Epithelial cell of prostate (primary cell): Measurements from ENCODE around the gene KTN1.

Source experiments
- DNase-seq: peaks from one replicate; pipeline ENCODE4 v3.0.0-alpha.2; 2011; ENCODE audit warnings: low read depth, low spot score
- H3K27ac ChIP-seq: fragments of 450-650 bp; 2 replicates; pipeline ENCODE4 v1.5.1; 2017; ENCODE audit warnings: mild to moderate bottlenecking

KTN1 gene

GRCh38 chr14:55665067-55665675 lies 85.2 kb downstream of the KTN1 start:
- DNase-seq, result no peak

GRCh38 chr14:55667801-55668200 lies 87.8 kb downstream of the KTN1 start:
- H3K27ac ChIP-seq, result no peak overlapping the region
- no peak for DNase-seq

More at GRCh38 chr14:55665067-55665675, 85.2 kb downstream of the KTN1 start:
- no peak overlapping the region for H3K27ac ChIP-seq

DNA sequence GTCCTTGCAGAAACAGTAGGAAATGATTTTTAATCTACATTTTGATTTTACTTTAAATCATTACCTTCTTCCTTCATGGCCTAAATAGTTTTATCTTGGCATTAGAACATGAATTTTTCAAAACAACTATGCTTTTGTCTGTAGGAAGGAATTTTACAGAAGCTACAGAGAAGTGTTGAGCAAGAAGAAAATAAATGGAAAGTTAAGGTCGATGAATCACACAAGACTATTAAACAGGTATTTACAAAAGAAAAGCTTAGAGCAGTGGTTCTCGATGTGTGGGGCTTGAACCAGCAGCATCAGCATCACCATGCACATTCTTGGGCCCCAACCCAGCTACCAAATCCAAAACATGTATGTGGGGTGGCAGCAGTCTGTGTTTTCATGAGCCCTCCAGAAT lies 91.6 kb downstream of the KTN1 start:
- H3K27ac ChIP-seq, result no peak overlapping the region
- DNase-seq, result no peak

DNA sequence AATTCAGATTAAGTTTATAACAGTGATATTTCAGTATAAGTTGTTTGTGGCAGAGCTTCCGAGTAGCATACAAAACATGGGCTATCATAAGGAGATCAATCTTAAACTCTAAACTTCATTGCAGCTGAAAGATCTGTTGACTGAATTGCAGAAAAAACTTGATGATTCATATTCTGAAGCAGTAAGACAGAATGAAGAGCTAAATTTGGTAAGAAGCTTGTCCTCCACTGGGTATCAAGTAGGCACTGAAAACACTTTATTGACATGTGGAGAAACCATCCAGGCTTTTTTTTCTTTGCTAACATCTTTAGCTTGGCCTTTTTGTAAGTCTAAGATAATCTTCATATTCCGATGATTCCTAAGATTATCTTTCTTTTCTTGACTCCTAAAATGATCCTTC lies 93.0 kb downstream of the KTN1 start:
- DNase-seq, result no peak

GRCh38 chr14:55681096-55681495 lies 101.1 kb downstream of the KTN1 start:
- no peak for DNase-seq
- H3K27ac ChIP-seq, result no peak overlapping the region

More for the DNA sequence above, 93.0 kb downstream of the KTN1 start:
- H3K27ac ChIP-seq, result no peak overlapping the region

- no peak overlapping the region for H3K27ac ChIP-seq
- no peak for DNase-seq
These were observed 105.1 kb downstream of the KTN1 start for GRCh38 chr14:55684956-55685584.

DNA sequence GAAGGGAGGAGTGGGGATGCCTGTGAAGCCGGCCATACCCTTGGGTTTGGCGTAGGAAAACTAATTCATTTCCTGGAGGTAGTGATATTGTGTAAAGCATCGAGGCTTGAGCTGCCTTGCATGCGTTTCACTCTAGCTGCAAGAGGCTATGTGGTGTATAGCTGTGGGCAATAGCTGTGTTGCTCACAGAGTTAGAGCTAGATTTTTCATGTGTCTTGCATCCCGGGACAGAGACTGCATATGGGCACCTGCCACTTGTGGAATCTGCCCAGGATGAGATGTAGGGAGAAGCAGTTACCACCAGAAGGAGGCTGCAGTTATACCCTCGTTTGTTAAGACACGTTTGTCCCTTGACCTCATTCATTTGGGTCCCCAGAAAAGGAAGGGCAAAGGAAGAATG lies 106.7 kb downstream of the KTN1 start:
- no peak for DNase-seq
- H3K27ac ChIP-seq, result no peak overlapping the region

DNA sequence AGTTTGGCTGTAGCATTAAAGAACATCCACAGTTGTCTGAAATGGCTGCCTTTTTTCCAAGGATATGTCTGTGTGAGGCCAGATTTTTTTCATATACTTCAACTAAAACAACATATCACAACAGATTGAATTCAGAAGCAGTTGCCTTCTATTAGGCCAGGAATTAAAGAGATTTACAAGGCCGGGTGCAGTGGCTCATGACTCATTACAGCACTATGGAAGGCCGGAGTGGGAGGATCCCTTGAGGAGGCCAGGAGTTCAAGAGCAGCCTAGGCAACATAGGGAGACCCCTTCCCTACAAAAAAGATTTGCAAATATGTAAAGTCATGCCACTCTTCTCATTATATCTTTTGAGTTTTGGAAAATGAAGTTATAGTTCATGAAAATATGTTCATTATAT lies 108.6 kb downstream of the KTN1 start:
- H3K27ac ChIP-seq, result no peak overlapping the region
- no peak for DNase-seq

GRCh38 chr14:55689981-55690871 lies 110.2 kb downstream of the KTN1 start:
- H3K27ac ChIP-seq, result peak overlapping the region; percentile 70

DNA sequence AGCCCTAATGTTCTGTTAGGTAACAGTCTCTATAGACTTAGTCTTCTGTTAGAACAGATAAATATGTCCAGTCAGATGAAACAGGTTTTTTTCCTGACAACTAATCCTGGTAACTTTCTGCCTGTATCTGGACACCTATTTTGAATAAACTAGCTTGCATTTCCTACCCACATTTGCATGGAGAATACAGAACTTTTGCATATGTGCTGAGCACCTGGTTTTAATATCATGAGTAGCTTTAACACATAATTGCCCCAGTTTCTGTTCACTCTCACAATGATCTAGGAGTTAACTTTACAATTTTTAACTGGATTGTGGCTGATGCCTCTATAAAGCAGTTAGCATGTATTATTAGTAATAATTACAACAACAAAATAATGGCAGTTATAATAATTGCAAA lies 111.7 kb downstream of the KTN1 start:
- DNase-seq, result no peak
- no peak overlapping the region for H3K27ac ChIP-seq

More at GRCh38 chr14:55689981-55690871, 110.2 kb downstream of the KTN1 start:
- no peak for DNase-seq

DNA sequence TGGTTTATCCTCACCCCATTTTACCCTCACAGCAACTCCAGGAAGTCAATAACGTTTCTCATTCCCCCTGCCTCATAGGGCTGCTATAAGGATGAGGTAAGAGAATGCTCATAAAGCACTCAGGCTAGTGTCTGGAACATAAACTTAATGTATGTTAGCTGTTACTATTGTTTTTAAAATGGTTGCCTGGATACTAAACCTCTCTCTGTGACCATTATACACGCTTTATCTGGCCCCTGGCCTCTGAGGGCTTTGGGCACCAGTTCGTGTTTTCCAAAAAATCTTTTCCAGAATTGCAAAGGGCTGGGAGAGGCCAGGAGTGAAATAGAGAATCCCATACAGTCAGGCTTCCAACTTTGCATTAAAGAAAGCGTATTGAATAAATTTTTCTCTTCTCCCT lies 113.9 kb downstream of the KTN1 start:
- DNase-seq, result no peak
- no peak overlapping the region for H3K27ac ChIP-seq

DNA sequence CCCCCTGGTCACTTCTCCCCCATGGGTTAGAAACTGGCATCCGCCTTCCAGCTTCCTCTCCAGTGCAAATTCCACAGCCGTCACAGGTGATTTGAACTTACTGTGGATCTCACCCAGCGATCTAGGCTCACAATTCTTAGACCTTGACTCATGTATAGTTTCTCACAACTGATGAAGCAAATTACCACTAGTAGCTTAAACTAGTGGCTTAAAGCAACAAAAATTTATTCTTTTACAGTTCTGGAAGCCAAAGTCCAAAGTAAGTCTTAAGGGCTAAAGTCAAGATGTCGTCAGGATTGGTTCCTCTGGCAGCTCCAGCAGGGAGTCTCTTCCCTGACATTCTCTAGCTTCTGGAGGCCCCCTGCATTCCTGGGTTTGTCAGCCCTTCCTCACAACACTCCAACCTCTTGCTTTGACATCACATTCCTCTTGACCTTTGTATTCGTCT lies 117.4 kb downstream of the KTN1 start:
- H3K27ac ChIP-seq, result peak overlapping the region; percentile 38
- no peak for DNase-seq

DNA sequence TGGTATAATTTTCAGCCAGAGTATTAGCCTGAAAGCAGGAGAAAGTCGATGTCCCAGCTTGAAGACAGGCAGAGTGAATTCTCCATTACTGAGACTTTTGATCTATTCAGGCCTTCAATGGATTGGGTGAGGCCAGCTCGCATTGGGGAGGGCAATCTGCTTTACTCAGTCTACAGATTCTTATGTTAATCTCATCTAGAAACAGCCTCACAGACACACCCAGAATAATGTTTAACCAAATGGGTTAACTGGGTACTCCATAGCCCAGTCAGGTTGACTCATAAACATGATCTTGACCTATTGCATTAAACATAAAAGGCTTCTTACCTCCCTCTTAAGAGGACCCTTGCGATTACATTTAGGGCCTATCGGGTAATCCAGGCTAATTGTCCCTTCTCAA lies 118.0 kb downstream of the KTN1 start:
- H3K27ac ChIP-seq, result peak overlapping the region; percentile 38
- no peak for DNase-seq

DNA sequence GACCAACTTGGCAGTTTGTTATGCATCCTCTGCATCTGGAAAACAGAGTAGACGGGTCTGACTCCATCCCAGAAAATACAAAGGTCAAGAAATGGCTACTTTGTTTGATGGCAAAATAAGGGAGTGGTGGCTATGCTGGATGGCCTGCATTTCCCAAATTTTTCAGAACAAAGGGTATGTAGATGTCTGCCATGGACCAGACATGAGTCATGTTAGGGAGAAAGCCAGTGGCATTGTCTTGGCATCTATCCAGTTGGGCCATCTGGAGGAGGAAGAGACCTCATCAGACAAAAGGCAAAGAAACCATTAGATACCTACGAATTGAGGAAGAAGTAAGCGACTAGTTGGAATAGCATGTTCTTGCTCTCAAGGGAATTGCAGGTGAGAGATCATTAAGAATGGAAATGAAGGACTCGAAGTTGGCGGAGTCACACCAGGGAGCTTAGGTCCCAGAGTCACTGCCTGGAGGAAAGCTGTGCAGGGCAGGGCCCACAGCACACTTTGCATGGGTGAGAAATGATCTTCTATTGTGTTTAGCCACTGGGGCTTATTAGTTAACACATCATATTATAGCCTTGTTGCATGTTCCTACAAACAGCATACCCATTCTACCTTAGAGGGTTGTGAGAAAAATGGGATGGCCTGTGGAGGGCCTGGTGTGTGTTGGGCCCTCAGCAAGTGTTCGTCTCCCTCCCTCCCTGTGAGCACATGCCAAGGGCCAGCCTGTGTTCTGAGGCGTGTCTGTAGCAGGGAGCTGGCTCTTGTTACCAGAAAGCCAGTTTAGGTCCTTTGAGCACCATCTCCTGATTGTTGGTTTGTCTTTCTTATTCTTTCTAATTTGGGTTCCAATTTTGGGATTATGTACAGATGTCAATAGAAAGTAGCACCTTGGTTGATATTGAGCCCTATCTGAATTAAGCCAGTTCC lies 119.4 kb downstream of the KTN1 start:
- DNase-seq, result no peak
- peak overlapping the region; percentile 38 for H3K27ac ChIP-seq

DNA sequence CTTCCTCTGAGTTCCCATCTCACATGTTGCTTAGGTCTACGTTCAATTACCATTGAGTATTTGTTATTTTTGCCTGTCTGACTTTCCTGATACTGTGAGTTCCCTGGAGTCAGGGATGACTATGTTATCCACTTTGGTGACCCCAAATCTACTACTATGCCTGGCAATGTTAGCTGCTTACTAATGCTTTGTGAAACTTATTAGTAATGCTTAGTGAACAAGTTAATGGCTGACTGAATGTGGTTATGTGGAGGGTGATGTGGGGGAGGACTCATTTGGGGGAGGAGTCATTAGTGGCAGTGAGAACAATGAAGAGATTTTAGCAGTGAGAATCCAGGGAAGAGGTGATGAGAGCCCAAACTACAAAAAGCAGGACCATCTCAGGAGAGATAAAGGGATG lies 121.6 kb downstream of the KTN1 start:
- H3K27ac ChIP-seq, result peak overlapping the region; percentile 19
- peak; percentile 60 for DNase-seq

DNA sequence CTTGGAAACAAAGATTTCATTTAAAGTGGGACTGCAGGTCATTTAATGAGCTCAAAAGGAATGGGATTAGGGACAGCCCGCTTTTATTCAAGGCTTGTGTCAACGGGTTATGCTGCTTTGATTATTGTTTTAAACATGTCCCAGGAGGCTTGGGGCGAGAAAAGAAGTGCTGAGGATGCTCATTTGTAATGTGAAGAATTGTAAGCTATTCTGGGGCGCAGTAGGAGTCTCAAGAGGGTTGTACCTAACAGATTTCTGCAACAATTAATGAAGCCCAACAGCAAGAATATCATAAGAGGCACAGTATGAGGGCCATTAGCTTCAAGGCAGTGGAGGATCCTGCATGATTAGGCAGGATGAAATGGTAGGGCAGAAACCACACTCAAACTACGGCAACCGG lies 122.5 kb downstream of the KTN1 start:
- no peak overlapping the region for H3K27ac ChIP-seq
- no peak for DNase-seq

GRCh38 chr14:55704654-55705053 lies 124.6 kb downstream of the KTN1 start:
- H3K27ac ChIP-seq, result no peak overlapping the region
- DNase-seq, result no peak

- DNase-seq, result peak; percentile 80
These were observed 125.8 kb downstream of the KTN1 start for GRCh38 chr14:55705651-55706364.

GRCh38 chr14:55706365-55706684 lies 126.3 kb downstream of the KTN1 start:
- H3K27ac ChIP-seq, result peak overlapping the region; percentile 55
- no peak for DNase-seq

More at GRCh38 chr14:55705651-55706364, 125.8 kb downstream of the KTN1 start:
- H3K27ac ChIP-seq, result peak overlapping the region; percentile 55
